Brain pericyte (primary cell): ENCODE results near the gene COX8A.

Experiments used
- DNase-seq: peaks from one replicate; pipeline ENCODE4 v3.0.0-alpha.2; 2012; ENCODE audit warnings: low read depth, low spot score

Gene COX8A

DNA sequence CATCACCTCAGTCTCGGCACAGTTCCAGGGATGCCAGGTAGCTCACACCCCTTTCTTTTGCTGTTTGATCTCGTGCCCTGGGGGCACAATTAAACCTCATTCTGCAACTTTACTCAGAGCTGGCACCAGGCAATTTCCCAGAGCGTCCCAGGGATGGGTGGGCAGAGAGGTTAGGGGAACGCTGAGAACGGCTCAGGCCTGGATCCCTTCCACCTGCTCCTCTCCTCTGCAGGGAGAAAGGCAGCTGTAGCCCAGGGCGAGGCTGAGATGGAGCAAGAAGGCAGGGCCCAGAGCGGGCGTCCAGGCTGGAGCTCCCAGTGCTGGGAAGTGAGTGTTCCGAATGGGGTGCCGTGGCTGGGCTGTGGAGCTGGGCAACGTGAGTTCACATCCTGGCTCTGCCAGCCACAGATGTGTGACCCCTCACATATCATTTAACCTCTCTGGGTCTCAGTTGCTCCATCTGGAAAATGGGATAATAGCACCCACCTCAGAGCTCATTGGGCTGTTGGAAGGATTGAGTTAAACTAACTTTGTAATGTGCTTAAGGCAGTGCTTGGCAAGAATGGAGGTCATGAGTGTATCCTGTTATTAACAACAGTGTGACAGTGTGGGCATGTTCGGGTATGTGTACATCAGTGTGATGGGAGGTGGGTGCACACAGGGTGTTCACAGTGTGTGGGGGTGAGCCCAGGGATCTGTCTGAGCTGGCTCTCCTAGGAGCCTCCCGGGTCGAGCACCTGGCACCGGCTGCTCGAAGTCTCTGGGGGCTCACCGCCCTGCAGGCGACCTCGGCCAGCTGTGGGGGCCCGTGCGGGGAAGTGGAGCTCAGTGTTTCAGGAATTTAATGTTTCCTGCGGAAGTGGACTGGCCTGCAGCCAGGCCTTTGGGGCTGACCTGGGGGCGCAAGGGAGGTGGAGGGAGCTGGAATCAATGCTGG, 27.3 kb downstream of the COX8A start:
- DNase-seq: no peak

DNA sequence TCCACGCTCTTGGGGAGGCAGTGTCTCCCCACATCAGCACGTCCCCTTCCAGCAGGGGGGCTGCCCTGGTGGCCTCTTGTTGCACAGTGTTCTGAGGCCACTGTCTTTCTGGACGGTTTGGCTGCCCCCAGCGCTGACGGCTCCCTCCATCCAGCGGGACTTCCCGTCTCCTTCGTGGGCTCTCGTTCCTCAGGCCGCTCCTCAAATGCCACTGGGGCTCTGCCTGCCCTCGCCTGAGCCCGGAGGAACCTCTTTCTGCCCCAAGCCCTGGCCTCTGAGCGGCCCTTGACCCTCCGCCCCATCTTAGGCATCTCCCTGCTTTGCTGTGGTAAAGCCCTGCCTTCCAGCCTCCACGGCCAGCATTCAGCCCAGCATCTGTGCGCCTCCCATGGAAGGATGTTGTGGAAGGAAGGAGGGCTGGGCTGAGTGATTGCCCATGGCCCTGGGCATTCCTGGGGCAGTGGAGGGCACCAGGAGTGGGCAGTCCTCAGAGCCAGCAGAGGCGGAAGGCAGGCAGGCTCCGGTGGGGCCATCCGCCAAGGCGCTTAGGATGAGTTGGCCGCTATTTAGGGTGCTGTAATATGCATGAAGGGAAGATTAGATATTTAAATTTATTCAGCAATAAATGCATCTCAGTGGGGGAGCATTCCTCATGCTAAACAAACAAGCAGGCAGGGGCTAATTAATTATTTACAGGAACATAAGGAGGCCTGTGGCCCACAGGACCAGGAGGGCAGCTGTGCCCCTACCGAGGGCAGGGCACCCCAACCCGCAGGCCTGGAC, 29.6 kb downstream of the COX8A start:
- DNase-seq: no peak

DNA sequence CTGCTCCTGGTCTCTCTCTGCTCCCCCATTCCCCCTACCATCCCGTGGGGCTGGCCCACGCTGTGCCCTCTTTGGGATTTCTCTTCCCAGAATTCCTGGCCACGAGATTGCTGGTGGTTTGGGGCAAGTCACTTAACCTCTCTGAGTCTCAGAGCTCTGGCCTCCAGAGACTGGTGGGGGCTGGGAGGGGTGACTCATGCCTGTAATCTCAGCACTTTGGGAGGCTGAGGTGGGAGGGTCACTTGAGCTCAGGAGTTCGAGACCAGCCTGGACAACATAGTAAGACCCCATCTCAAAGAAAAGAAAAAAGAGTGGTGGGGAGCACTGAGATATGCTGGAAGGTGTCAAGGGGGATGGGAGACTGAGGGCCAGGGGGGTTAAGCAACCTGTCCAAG, 30.2 kb downstream of the COX8A start:
- no peak for DNase-seq

GRCh38 chr11:64005691-64006090, 31.3 kb downstream of the COX8A start:
- no peak for DNase-seq

- DNase-seq: no peak
These were observed 32.0 kb downstream of the COX8A start for GRCh38 chr11:64006398-64006797.

DNA sequence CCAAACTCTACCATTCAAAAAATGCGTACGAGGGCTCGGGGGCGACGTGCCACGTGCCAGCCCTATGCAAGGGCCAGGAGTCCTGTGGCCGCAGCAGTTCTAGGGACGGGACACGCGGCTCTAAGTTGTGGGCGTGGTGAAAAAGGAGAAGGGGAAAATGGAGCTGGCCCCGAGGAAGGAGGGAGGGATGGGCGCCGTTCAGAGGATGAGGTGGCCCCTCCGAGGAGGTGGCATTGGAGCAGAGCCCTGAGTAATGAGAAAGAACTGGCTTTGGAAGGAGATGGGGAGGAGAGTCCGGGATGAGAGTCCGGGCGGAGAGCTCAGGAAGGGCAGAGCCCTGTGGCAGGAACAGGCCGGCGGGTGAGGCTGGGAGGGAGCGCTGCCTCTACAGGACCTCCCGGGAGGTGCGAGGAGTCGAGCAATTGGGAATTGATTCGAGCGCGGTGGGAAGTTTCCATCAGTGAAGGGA, 32.8 kb downstream of the COX8A start:
- no peak for DNase-seq

DNA sequence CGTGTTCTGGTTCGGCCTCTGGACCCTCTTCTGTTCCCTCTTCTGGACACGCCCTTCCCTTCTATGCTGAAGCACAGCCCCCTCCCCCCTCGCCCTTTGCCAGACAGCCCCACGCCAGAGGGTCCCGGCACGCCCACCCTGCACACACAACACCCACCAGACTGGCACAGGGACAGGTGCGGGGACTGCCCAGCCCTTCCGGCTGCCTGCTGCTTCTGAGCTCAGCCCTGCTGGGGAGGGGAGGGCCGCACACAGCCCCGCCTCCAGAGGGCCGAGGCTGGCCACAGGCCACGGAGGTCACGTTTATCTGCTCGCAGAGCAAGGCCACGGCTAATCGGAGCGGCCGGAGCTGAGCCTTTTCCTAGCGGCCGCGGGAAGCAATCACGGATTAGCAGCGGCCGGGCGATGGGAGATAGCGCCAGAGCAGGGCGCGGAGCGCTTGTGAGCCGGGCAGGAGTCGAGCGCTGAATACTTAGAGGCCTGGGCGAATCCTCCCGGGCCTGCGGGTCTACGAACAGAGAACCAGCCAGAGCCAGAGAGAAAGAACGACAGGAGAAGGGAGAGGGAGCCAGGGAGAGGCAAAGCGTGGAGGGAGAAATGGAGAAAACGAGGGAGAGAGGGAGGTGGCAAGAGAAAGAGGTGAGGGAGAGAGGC, 33.3 kb downstream of the COX8A start:
- DNase-seq: no peak

DNA sequence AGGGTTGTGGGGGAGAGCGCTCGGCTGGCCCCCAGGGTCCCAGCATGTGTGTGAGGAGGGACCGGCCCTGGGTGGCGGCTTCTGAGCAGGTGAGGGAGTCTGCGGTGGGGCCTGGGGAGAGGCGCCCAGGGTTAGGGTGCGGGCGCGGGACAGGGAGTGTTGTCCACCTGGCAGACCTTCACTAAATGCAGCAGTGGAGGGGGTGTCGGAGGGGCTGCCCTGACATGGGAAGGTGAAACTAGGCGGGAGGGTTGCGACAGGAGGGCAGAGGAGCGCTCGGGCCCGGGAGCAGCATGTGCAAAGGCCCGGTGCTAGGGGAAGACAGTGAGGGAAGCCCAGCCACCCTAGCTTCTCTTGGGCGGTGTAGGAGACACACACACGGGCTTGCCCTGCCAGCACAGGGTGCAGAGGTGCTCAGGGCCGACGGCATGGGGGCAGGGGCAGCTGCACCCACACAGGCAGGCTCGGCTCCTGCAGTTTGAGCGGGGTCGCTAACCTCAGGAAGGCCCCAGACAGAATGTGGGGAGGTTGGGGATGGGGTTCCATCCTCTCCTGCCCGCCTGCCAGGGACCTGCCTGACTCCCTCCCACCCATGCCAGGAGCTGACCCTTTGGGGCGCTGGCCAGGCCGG, 34.0 kb downstream of the COX8A start:
- DNase-seq: no peak

DNA sequence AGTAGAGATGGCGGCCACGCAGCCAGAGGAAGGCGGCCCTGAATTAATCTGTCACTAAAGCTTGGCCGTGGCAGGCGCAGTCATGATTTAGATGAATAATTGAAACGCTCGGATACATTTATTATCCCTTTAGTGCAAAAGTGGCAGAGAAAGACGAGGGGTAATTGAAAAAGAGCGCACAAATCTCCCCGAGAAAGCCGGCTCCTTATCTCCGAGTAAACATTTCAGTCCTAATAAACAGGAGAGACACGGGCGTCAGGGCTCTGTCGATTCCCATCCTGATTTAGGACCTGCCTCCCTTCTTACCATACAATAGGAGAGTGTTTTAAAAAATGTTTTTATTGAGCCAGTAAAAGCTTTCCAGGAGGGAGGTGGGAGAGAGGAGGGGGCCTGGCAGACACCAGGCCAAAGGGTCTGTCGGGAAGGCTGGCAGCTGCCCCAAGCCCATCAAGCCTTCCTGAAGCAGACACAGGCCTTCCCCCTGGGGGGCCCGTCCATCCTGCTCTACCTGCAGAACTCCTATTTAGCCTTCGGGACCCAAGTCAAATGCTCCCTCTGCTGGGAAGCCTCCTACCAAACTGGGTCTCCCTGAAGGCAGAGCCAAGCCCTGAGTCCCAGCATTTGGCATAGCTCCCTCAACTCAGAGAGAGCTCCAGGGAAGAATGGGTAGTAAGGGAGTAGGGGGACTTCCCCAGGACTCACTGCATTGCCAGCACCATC, 34.7 kb downstream of the COX8A start:
- no peak for DNase-seq

GRCh38 chr11:64009710-64010109, 35.3 kb downstream of the COX8A start:
- DNase-seq: no peak

DNA sequence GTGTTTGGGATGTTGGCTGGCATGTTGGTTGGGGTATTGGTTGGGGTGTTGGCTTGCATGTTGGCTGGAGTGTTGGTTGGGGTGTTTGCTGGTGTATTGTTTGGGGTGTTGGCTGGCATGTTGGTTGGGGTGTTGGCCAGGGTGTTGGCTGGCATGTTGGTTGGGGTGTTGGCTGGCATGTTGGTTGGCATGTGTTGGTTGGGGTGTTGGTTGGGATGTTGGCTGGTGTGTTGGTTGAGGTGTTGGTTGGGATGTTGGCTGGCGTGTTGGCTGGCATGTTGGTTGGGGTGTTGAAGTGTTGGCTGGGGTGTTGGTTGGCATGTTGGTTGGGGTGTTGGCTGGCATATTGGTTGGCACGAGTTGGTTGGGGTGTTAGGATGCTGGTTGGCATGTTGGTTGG, 36.4 kb downstream of the COX8A start:
- no peak for DNase-seq

- no peak for DNase-seq
These were observed 37.0 kb downstream of the COX8A start for GRCh38 chr11:64011371-64011770.

DNA sequence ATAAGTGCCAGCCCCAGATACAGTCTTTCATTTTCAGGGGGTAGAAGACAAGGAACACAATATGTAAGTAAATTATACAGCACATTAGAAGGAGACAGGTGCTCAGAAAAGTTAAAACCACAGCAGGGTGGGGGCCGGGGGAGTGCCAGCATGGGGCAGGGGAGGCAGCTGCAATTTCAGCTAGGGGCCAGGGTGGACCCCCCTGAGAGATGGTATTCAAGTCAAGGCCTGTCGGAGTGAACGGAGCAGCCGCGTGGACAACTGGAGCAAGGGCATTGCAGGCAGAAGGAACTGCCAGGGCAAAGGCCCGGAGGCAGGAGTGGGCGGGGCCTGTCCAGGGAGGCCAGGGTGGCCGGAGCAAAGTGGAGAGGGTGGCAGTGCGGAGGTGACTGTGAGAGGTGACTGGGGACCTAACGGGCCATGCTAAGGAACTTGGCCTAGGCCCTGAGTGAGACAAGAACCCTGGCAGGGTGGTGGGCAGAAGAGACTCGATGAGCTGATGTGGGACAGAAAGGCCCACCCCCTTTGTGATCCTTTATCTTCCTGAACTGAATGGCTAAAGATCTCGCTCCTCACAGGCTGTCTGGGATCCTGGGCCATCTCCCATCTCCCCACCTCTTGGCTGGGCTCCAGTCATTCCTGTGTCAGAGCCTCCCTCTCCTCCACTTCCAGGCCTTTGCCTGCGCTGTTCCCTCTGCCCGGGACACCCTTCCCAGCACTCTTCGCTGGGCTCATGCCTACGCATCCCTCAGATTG, 38.9 kb downstream of the COX8A start:
- DNase-seq: no peak

DNA sequence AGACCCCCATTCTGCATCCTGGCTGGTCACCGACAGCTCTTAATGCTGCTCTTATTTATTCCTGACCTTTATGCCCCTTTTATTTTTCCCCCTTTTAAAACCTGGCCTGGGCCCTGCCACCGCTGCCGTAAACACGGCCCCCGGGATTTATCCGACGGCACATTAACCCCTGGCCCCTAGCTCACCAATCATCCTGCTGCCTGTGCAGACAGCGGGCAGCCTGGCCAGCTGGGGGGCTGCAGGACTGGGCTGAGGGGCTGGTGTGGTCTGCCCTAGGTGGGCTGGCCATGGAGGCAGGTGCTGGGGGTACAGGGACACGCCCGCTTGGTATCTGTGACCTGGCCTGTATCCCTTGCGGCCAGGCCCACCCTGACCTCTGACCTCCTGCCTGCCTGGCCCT, 39.9 kb downstream of the COX8A start:
- no peak for DNase-seq

- DNase-seq: no peak
These were observed 41.1 kb downstream of the COX8A start for GRCh38 chr11:64015510-64015909.

GRCh38 chr11:64015935-64016845, 41.8 kb downstream of the COX8A start:
- no peak for DNase-seq

DNA sequence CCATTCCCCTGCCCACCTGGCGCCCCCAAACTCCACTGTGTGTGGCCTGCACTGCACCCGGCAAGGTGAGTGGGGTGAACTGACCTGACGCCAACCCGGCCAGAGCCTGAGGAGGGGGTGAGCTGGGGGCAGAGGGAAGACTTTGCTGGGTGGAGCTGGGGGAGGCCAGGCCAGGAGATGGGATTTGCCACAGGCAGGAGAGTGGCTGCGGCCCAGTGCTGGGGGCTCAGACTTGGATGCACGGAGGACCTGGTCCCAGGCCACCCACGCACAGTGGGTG, 43.5 kb downstream of the COX8A start:
- DNase-seq: no peak

DNA sequence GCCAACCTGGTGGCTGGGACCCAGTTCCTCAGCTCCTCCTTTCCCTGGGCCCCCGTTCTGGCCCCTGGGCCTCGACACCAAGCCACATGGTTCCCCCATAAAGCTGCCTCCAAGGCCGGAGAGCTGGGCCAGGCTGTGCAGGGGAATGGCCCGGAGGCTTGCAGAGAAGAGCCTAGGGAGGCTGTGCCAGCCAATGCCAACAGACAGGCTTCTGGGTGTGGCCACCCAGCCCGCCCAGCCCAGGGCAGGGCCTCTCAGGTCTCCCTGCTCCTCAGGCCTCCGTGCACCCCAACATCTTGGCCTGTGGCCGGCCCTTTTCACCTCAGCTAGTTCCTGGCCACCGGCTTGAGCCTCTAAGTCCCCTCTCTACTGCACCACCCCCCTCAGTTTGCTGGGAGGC, 43.9 kb downstream of the COX8A start:
- DNase-seq: no peak
